ENCODE measurements around the gene VCPKMT. TPM values are rescaled to one million over a fixed set of nuclear protein-coding genes. Genes with fewer than 3 reads are reported as not detected.

Gene VCPKMT
- total and polyA plus RNA-seq, 9 of the 15 experiments (the other 6 are each of a cell fraction or from before 2014, with no cell fraction given), result 2.7 to 7.8 (median 6.3) TPM

GRCh38 chr14:50084666-50085065, 31.7 kb downstream of the VCPKMT start:
- Histone ChIP-seq H3K79me2 (ENCODE audit: control insufficient read depth, insufficient read depth, low read length) (no peaks in the 10 kb centered on the region), H3K27me3 (ENCODE audit: control insufficient read depth in 2 of 2, insufficient read depth in 2 of 2, low read length in 2 of 2) (no peaks in the 10 kb centered on the region), H3K9ac (ENCODE audit: insufficient read depth in 1 of 2, low read depth in 2 of 2, low read length in 2 of 2) (no peak overlapping the region), H3K9me3 (replicated peaks; ENCODE audit: control insufficient read depth, insufficient read depth, low read depth, low read length) (no peaks in the 10 kb centered on the region), H3K9me1 (ENCODE audit: control insufficient read depth, insufficient read depth, low read length) (no peaks in the 10 kb centered on the region), H3K27ac (ENCODE audit: extremely low read depth, low read depth, low read length) (no peak overlapping the region), H3K4me3 (no peak overlapping the region), H3K36me3 (ENCODE audit: control insufficient read depth, insufficient read depth, low read length) (no peaks in the 10 kb centered on the region), H4K20me1 (replicated peaks; ENCODE audit: control insufficient read depth, insufficient read depth, low read length) (no peaks in the 10 kb centered on the region), H3K4me1 (replicated peaks in 1 of 2; ENCODE audit: control insufficient read depth in 2 of 2, insufficient read depth in 2 of 2, low read length in 2 of 2) (peaks cover 0 to 17% of the 10 kb centered on the region in 2 experiments; a peak in 3 of 5 replicates), H3K4me2 (ENCODE audit: insufficient read depth, low read length) (no peak overlapping the region), H2AFZ (ENCODE audit: low read depth, low read length) (no peak overlapping the region)
- FAIRE-seq (no peak), DNase-seq (ENCODE audit: extremely low read depth in 1 of 4, low spot score in 3 of 4) (no peak), ATAC-seq (no peak)
- no peak for TF ChIP-seq CAMTA2 (CRISPR knock-in tag; conservative IDR thresholded peaks at IDR 0.05)
- TF ChIP-seq L3MBTL2 (IDR thresholded peaks at IDR 0.05), result no peak
- TF ChIP-seq TAF9B (IDR thresholded peaks at IDR 0.05; ENCODE audit: partially characterized antibody), result no peak
- no peak for TF ChIP-seq GABPA (tag; conservative IDR thresholded peaks at IDR 0.05; ENCODE audit: low read depth)
- intact Hi-C loops (cut with micrococcal nuclease), result no loop called here
- in situ Hi-C loops (cut with MboI), result no loop called here
- ChIA-PET CTCF (ENCODE audit: low intra/inter-chr PET ratio) (no interaction called here), POLR2A (no interaction called here)
- BruUV-seq (replicated peaks), result no TSS peak
- 63% methylated on average over 2 of the region's 3 CpGs for WGBS (ENCODE audit: insufficient coverage, low coverage, missing lambda C conversion rate)

- DNase-seq (ENCODE audit: extremely low read depth in 1 of 4, low spot score in 3 of 4) (no peak), FAIRE-seq (no peak), ATAC-seq (no peak)
- Histone ChIP-seq H3K4me1 (replicated peaks in 1 of 2; ENCODE audit: control insufficient read depth in 2 of 2, insufficient read depth in 2 of 2, low read length in 2 of 2) (peaks cover 0 to 17% of the 10 kb centered on the region in 2 experiments; a peak in 2 of 5 replicates), H3K36me3 (ENCODE audit: control insufficient read depth, insufficient read depth, low read length) (no peaks in the 10 kb centered on the region), H3K79me2 (ENCODE audit: control insufficient read depth, insufficient read depth, low read length) (no peaks in the 10 kb centered on the region), H3K27me3 (ENCODE audit: control insufficient read depth in 2 of 2, insufficient read depth in 2 of 2, low read length in 2 of 2) (no peaks in the 10 kb centered on the region), H4K20me1 (replicated peaks; ENCODE audit: control insufficient read depth, insufficient read depth, low read length) (no peaks in the 10 kb centered on the region), H2AFZ (ENCODE audit: low read depth, low read length) (no peak overlapping the region), H3K9me3 (replicated peaks; ENCODE audit: control insufficient read depth, insufficient read depth, low read depth, low read length) (no peaks in the 10 kb centered on the region), H3K27ac (ENCODE audit: extremely low read depth, low read depth, low read length) (no peak overlapping the region), H3K9ac (ENCODE audit: insufficient read depth in 1 of 2, low read depth in 2 of 2, low read length in 2 of 2) (peak overlapping the region in 1 of 2 experiments; percentile 40; a peak in 1 of 4 replicates), H3K4me3 (no peak overlapping the region), H3K9me1 (ENCODE audit: control insufficient read depth, insufficient read depth, low read length) (no peaks in the 10 kb centered on the region), H3K4me2 (ENCODE audit: insufficient read depth, low read length) (no peak overlapping the region)
- intact Hi-C loops (cut with micrococcal nuclease) (no loop called here), in situ Hi-C loops (cut with MboI) (no loop called here)
- ChIA-PET CTCF (ENCODE audit: low intra/inter-chr PET ratio) (no interaction called here), POLR2A (no interaction called here)
- no TSS peak for BruUV-seq (replicated peaks)
- 66% methylated on average over 9 of the region's 17 CpGs for WGBS (ENCODE audit: insufficient coverage, low coverage, missing lambda C conversion rate)
- TF ChIP-seq ZNF778 (CRISPR knock-in tag; IDR thresholded peaks at IDR 0.05) (no peak), KAT7 (CRISPR knock-in tag; IDR thresholded peaks at IDR 0.05; ENCODE audit: borderline replicate concordance) (no peak), ZNF431 (CRISPR knock-in tag; IDR thresholded peaks at IDR 0.05) (no peak)
These were observed 32.7 kb downstream of the VCPKMT start for GRCh38 chr14:50083467-50084337.

All from K562 (cell line).